ENCODE data around the gene CD101. TPM values are rescaled to one million over a fixed set of nuclear protein-coding genes. Genes with fewer than 3 reads are reported as not detected.

Gene CD101
- total RNA-seq, 1 donor from 2014 or later, result 0.74 TPM

GRCh38 chr1:117008656-117009055 is 7.1 kb downstream of the CD101 start:
- no peak for DNase-seq
- H3K9me3 ChIP-seq (replicated peaks), result no peaks in the 10 kb centered on the region
- no peak overlapping the region for H3K4me3 ChIP-seq
- no peak for TF ChIP-seq CTCF (IDR thresholded peaks at IDR 0.05; ENCODE audit: borderline replicate concordance)
- intact Hi-C loops (cut with micrococcal nuclease), result no loop called here
- H3K4me1 ChIP-seq, result peaks cover 7% of the 10 kb centered on the region
- H3K36me3 ChIP-seq, result no peaks in the 10 kb centered on the region
- no peak overlapping the region for H3K27ac ChIP-seq (replicated peaks)
- no peaks in the 10 kb centered on the region for H3K27me3 ChIP-seq (ENCODE audit: low read depth)

GRCh38 chr1:117009132-117009531 is 7.6 kb downstream of the CD101 start:
- no peaks in the 10 kb centered on the region for H3K27me3 ChIP-seq (ENCODE audit: low read depth)
- H3K4me1 ChIP-seq, result peaks cover 7% of the 10 kb centered on the region
- no peak overlapping the region for H3K4me3 ChIP-seq
- no peaks in the 10 kb centered on the region for H3K9me3 ChIP-seq (replicated peaks)
- no peak overlapping the region for H3K27ac ChIP-seq (replicated peaks)
- TF ChIP-seq CTCF (IDR thresholded peaks at IDR 0.05; ENCODE audit: borderline replicate concordance), result no peak
- no peak for DNase-seq
- H3K36me3 ChIP-seq, result no peaks in the 10 kb centered on the region
- intact Hi-C loops (cut with micrococcal nuclease), result no loop called here

- Histone ChIP-seq H3K36me3 (no peaks in the 10 kb centered on the region), H3K27ac (replicated peaks) (no peak overlapping the region), H3K27me3 (ENCODE audit: low read depth) (no peaks in the 10 kb centered on the region), H3K9me3 (replicated peaks) (no peaks in the 10 kb centered on the region), H3K4me3 (no peak overlapping the region), H3K4me1 (peaks cover 5% of the 10 kb centered on the region)
- no peak for TF ChIP-seq CTCF (IDR thresholded peaks at IDR 0.05; ENCODE audit: borderline replicate concordance)
- DNase-seq, result no peak
- intact Hi-C loops (cut with micrococcal nuclease), result no loop called here
Observed at GRCh38 chr1:117010310-117010969, 8.9 kb downstream of the CD101 start.

DNA sequence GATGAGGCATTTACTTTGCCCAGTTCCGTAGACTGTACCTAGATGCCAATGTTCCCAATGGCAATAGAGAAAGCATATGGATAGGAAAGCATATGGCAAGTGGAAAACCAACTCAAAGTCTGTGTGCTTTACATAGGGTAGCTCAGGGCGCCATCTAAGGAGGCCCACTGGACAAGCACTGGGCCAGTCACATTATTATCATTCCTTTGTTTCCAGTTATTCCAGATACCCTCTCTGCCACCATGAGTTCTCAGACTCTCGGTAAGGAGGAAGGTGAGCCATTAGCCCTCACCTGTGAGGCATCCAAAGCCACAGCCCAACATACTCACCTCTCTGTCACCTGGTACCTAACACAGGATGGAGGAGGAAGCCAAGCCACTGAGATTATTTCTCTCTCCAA is 9.8 kb downstream of the CD101 start:
- H3K27ac ChIP-seq (replicated peaks), result no peak overlapping the region
- H3K4me1 ChIP-seq, result no peaks in the 10 kb centered on the region
- no peak for TF ChIP-seq CTCF (IDR thresholded peaks at IDR 0.05; ENCODE audit: borderline replicate concordance)
- no peak overlapping the region for H3K4me3 ChIP-seq
- no peaks in the 10 kb centered on the region for H3K36me3 ChIP-seq
- no peaks in the 10 kb centered on the region for H3K9me3 ChIP-seq (replicated peaks)
- no peaks in the 10 kb centered on the region for H3K27me3 ChIP-seq (ENCODE audit: low read depth)
- no peak for DNase-seq
- intact Hi-C loops (cut with micrococcal nuclease), result no loop called here

DNA sequence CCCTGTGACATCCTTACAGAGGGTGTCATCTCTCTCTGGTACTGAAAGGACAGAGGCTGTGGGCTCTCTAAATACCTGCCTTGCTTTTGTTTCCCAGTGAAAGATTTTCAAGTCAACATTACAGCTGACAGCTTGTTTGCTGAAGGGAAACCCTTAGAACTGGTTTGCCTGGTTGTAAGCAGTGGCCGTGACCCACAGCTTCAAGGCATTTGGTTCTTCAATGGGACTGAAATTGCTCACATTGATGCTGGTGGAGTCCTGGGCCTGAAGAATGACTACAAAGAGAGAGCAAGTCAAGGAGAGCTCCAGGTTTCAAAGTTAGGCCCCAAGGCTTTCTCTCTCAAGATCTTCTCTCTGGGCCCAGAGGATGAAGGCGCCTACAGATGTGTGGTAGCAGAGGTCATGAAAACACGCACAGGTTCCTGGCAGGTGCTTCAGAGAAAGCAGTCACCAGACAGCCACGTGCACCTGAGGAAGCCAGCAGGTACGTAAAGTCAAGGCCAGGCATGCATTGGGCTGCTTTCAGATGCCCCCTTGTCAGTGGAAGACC is 11.8 kb downstream of the CD101 start:
- intact Hi-C loops (cut with micrococcal nuclease), result no loop called here
- Histone ChIP-seq H3K27me3 (ENCODE audit: low read depth) (no peaks in the 10 kb centered on the region), H3K4me1 (peaks cover 4% of the 10 kb centered on the region), H3K36me3 (no peaks in the 10 kb centered on the region), H3K27ac (replicated peaks) (no peak overlapping the region), H3K9me3 (replicated peaks) (no peaks in the 10 kb centered on the region), H3K4me3 (no peak overlapping the region)
- DNase-seq, result no peak
- TF ChIP-seq CTCF (IDR thresholded peaks at IDR 0.05; ENCODE audit: borderline replicate concordance), result no peak

Data from left ventricle myocardium inferior (tissue), 1 donor.